Panc1 (cell line): Measurements from ENCODE around the gene ADCY3. TPM values are rescaled to one million over a fixed set of nuclear protein-coding genes. Genes with fewer than 3 reads are reported as not detected.

Experiments
- ATAC-seq: fragments of 200-7000 bp; cut with Tn5 transposase; 2 replicates; pipeline ENCODE4 v1.9.1; 2020; ENCODE audit warnings: mild to moderate bottlenecking, moderate library complexity
- BruUV-seq: library from RNA; stranded (reverse); fragments of 400-500 nt; replicated peaks from 2 replicates; lab custom pipeline; 2021; lab: Mats Ljungman, UMichigan
- CTCF ChIA-PET: fragments of 300-600 bp; sonication (Branson Sonifier 250); formaldehyde crosslinking; loops from one replicate; lab custom pipeline; 2022; ENCODE audit warnings: antibody characterized with exemption; lab: Charles Lee
- POLR2A ChIA-PET: fragments of 300-600 bp; sonication (Branson Sonifier 250); formaldehyde crosslinking; loops from one replicate; lab custom pipeline; 2022; ENCODE audit warnings: antibody characterized with exemption; lab: Charles Lee
- DNase-seq: peaks from one replicate; pipeline ENCODE4 v3.0.0-alpha.2; 2010; ENCODE audit warnings: low read depth, low spot score
- H3K27ac ChIP-seq: 2 replicates; pipeline ENCODE4 v1.5.1; 2011; ENCODE audit warnings: mild to moderate bottlenecking, low read length, inconsistent platforms
- H3K27me3 ChIP-seq: fragments of 200-500 bp; sonication (Bioruptor generic); 2 replicates; pipeline ENCODE4 v1.6.0; 2014; ENCODE audit warnings: low read length, inconsistent platforms; ENCODE audit not compliant: control insufficient read depth, insufficient read depth
- H3K36me3 ChIP-seq: fragments of 200-500 bp; sonication (Bioruptor generic); 2 replicates; pipeline ENCODE4 v1.5.1; 2014; ENCODE audit warnings: inconsistent platforms, mild to moderate bottlenecking, low read length, moderate library complexity; ENCODE audit not compliant: control insufficient read depth, insufficient read depth
- H3K4me1 ChIP-seq: 2 replicates; pipeline ENCODE4 v1.5.1; 2011; ENCODE audit warnings: inconsistent platforms, mild to moderate bottlenecking, low read length, moderate library complexity; ENCODE audit not compliant: control insufficient read depth, insufficient read depth
- H3K4me3 ChIP-seq, 2 experiments: 2 replicates each; pipeline ENCODE4 v1.5.1; 2011 to 2012; ENCODE audit warnings: low read depth in 2 of 2, low read length in 2 of 2, mild to moderate bottlenecking in 2 of 2, inconsistent platforms in 1 of 2, moderate library complexity in 1 of 2
- H3K9me3 ChIP-seq: fragments of 200-500 bp; sonication (Bioruptor generic); 2 replicates; pipeline ENCODE4 v1.5.1; 2014; ENCODE audit warnings: low read depth, mild to moderate bottlenecking, inconsistent platforms, low read length, moderate library complexity; ENCODE audit not compliant: control insufficient read depth, insufficient read depth
- CTCF ChIP-seq: fragments of 450-650 bp; IDR thresholded peaks from 2 replicates; pipeline ENCODE4 v1.5.1; 2017; ENCODE audit warnings: mild to moderate bottlenecking
- POLR2AphosphoS5 ChIP-seq: IDR thresholded peaks from 2 replicates; pipeline ENCODE4 v1.6.1; 2012; ENCODE audit warnings: mild to moderate bottlenecking, low read depth, low read length, moderate library complexity
- SIN3A ChIP-seq: IDR thresholded peaks from 2 replicates; pipeline ENCODE4 v1.6.1; 2012; ENCODE audit warnings: low read depth, mild to moderate bottlenecking, low read length, moderate library complexity, borderline replicate concordance; ENCODE audit not compliant: insufficient read depth
- TCF7L2 ChIP-seq: IDR thresholded peaks from 2 replicates; pipeline ENCODE4 v1.6.1; 2011; ENCODE audit warnings: mild to moderate bottlenecking, low read depth, low read length, inconsistent platforms
- in situ Hi-C: cut with HindIII; loops from 2 replicates; pipeline ENCODE4 v1.10.0; 2016; ENCODE audit warnings: low sequenced_read_pairs, low pct_unique_long_range_greater_than_20kb
- intact Hi-C: fragments of 100-400 bp; cut with micrococcal nuclease; formaldehyde crosslinking; loops from one replicate; pipeline ENCODE4 v1.10.0; 2022; ENCODE audit not compliant: unreplicated experiment
- total RNA-seq: library from RNA; stranded (reverse); gene quantifications from one replicate; pipeline ENCODE4 v1.2.1, GENCODE V29; 2021; ENCODE audit not compliant: unreplicated experiment
- TF ChIP-seq, protein P1 (sequence below), 2 experiments: IDR thresholded peaks; 2 replicates each; pipeline ENCODE4 v1.6.1; 2011 to 2012; ENCODE audit warnings: low read depth in 2 of 2, control low read depth in 1 of 2, low read length in 1 of 2, mild to moderate bottlenecking in 1 of 2, moderate library complexity in 1 of 2; ENCODE audit not compliant: insufficient read depth in 1 of 2

The ADCY3 gene
- total RNA-seq, 1 experiment from 2014 or later = 34.1 TPM

DNA sequence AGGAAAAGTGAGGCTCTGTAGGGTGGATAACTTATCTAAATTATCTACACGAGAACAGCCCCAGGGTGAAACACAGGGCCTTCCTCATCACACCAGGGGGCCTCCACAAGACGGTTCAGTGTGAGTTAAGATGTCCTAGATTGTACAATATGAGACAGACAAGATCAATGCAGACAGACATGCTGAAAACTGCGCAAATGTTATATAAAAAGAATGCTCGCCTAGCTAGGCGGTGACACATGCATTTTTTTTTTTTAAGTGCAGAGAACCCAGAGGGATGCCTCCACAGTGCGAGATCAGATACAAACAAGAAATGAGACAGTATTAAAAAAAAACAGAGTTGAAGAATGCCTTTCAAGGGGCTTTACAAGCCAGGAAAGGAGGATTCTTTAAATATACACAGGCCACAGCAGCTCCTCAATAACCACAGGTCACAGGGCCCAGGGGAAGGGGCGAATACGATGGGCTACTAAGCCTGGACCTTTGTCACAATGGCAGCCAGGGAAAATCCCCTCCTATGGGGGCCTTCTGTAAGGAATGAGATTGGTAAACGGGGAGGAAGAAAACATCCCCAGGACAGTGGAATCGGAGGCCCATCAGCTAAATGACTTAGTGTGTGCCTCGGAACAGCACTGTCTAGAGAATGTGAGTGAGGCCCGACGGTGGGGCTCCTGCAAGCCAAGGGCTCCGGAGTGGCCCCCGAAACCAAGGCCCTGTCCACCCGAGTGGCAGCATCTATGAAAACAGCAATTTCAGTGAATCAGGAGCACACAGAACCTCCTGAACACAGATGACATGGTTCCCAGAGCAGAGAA, 48.9 kb downstream of the ADCY3 start:
- intact Hi-C loops = no loop called here
- ATAC-seq (no peak), DNase-seq (no peak)
- H3K4me3 ChIP-seq = no peak overlapping the region
- H3K36me3 ChIP-seq = no peaks in the 10 kb centered on the region
- ChIA-PET POLR2A (no interaction called here), CTCF (no interaction called here)
- H3K4me1 ChIP-seq = no peaks in the 10 kb centered on the region
- BruUV-seq = no TSS peak
- H3K27me3 ChIP-seq = no peaks in the 10 kb centered on the region
- TF ChIP-seq, protein P1, sequence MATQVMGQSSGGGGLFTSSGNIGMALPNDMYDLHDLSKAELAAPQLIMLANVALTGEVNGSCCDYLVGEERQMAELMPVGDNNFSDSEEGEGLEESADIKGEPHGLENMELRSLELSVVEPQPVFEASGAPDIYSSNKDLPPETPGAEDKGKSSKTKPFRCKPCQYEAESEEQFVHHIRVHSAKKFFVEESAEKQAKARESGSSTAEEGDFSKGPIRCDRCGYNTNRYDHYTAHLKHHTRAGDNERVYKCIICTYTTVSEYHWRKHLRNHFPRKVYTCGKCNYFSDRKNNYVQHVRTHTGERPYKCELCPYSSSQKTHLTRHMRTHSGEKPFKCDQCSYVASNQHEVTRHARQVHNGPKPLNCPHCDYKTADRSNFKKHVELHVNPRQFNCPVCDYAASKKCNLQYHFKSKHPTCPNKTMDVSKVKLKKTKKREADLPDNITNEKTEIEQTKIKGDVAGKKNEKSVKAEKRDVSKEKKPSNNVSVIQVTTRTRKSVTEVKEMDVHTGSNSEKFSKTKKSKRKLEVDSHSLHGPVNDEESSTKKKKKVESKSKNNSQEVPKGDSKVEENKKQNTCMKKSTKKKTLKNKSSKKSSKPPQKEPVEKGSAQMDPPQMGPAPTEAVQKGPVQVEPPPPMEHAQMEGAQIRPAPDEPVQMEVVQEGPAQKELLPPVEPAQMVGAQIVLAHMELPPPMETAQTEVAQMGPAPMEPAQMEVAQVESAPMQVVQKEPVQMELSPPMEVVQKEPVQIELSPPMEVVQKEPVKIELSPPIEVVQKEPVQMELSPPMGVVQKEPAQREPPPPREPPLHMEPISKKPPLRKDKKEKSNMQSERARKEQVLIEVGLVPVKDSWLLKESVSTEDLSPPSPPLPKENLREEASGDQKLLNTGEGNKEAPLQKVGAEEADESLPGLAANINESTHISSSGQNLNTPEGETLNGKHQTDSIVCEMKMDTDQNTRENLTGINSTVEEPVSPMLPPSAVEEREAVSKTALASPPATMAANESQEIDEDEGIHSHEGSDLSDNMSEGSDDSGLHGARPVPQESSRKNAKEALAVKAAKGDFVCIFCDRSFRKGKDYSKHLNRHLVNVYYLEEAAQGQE (IDR thresholded peaks at IDR 0.05; ENCODE audit: insufficient read depth in 1 of 2, low read depth in 2 of 2, low read length in 1 of 2) = no peak
- TF ChIP-seq POLR2AphosphoS5 = no peak
- TF ChIP-seq CTCF = no peak
- no peak for TF ChIP-seq TCF7L2
- TF ChIP-seq SIN3A = no peak
- H3K27ac ChIP-seq = no peak overlapping the region
- no peaks in the 10 kb centered on the region for H3K9me3 ChIP-seq
- in situ Hi-C loops = no loop called here

DNA sequence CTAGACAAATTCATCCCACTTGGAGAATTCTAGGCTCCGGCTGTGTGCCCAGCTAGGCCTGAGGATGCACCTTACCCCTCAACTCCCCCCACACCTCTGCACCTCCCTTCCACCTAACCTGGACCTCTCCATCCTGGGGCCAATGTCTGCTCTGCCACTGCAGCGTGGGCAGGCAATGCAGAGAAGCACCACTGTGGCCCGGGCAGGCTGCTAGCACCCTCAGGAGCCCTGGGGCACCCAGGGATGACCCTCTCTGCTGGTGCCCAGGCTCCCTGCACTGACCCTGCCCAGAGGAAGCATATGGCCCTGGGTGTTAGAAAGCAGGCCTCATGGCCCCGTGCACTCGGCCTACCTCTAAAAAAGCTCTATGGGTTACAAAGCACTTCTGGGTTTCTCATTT, 49.6 kb downstream of the ADCY3 start:
- Histone ChIP-seq H3K4me1 (no peaks in the 10 kb centered on the region), H3K9me3 (no peaks in the 10 kb centered on the region), H3K27ac (no peak overlapping the region), H3K36me3 (no peaks in the 10 kb centered on the region), H3K27me3 (no peaks in the 10 kb centered on the region), H3K4me3 (no peak overlapping the region)
- intact Hi-C loops (no loop called here), in situ Hi-C loops (no loop called here)
- BruUV-seq = no TSS peak
- TF ChIP-seq TCF7L2 (no peak), SIN3A (no peak), CTCF (no peak), POLR2AphosphoS5 (no peak)
- TF ChIP-seq, protein P1 (IDR thresholded peaks at IDR 0.05; ENCODE audit: insufficient read depth in 1 of 2, low read depth in 2 of 2, low read length in 1 of 2) = no peak
- ATAC-seq (no peak), DNase-seq (no peak)
- ChIA-PET POLR2A (no interaction called here), CTCF (no interaction called here)
